Loucy (cell line): ENCODE data around the gene L3MBTL4.
"Not testable (repeated sequence)": the region's sequence is repeated elsewhere in the genome, so short reads cannot be mapped to it uniquely, and the experiment has no call there.

Source experiments
- H2AFZ ChIP-seq: fragments of 200-600 bp; sonication (generic); 2 replicates; pipeline ENCODE4 v1.6.0; 2016; ENCODE audit warnings: antibody characterized with exemption, mild to moderate bottlenecking, low read length, moderate library complexity
- H3F3A ChIP-seq: fragments of 200-600 bp; 2 replicates; pipeline ENCODE4 v1.6.0; 2016; ENCODE audit warnings: antibody characterized with exemption, low read depth, mild to moderate bottlenecking
- H3K27me3 ChIP-seq: fragments of 200-600 bp; sonication (generic); 2 replicates; pipeline ENCODE4 v1.6.1; 2014; ENCODE audit warnings: low read length, mild to moderate bottlenecking; ENCODE audit not compliant: insufficient read depth, poor library complexity, severe bottlenecking
- H3K36me3 ChIP-seq: fragments of 200-600 bp; sonication (generic); 2 replicates; pipeline ENCODE4 v1.6.1; 2016; ENCODE audit warnings: low read length; ENCODE audit not compliant: insufficient read depth
- H3K4me1 ChIP-seq: fragments of 200-600 bp; sonication (generic); 2 replicates; pipeline ENCODE4 v1.5.1; 2014; ENCODE audit warnings: low read length, mild to moderate bottlenecking; ENCODE audit not compliant: insufficient read depth, poor library complexity, severe bottlenecking
- H3K4me2 ChIP-seq: fragments of 200-600 bp; sonication (generic); 2 replicates; pipeline ENCODE4 v1.6.0; 2014; ENCODE audit warnings: antibody characterized with exemption, low read length, low read depth, mild to moderate bottlenecking; ENCODE audit not compliant: poor library complexity, severe bottlenecking
- H3K4me3 ChIP-seq: fragments of 200-600 bp; sonication (generic); 2 replicates; pipeline ENCODE4 v1.5.1; 2014; ENCODE audit warnings: low read length, mild to moderate bottlenecking, mixed read lengths; ENCODE audit not compliant: poor library complexity, severe bottlenecking
- H3K79me2 ChIP-seq: fragments of 200-600 bp; sonication (generic); 2 replicates; pipeline ENCODE4 v1.6.1; 2014; ENCODE audit warnings: low read length; ENCODE audit not compliant: insufficient read depth
- H3K9ac ChIP-seq: fragments of 200-600 bp; sonication (generic); 2 replicates; pipeline ENCODE4 v1.6.0; 2014; ENCODE audit warnings: mild to moderate bottlenecking, low read depth, low read length, moderate library complexity; ENCODE audit not compliant: poor library complexity, severe bottlenecking
- H3K9me2 ChIP-seq: fragments of 200-600 bp; sonication (generic); replicated peaks from 2 replicates; pipeline ENCODE4 v1.6.1; 2016; ENCODE audit warnings: low read depth, low read length, mixed read lengths
- H3K9me3 ChIP-seq: fragments of 200-600 bp; sonication (generic); 2 replicates; pipeline ENCODE4 v1.6.1; 2014; ENCODE audit warnings: mild to moderate bottlenecking, antibody characterized with exemption, low read length, low read depth; ENCODE audit not compliant: insufficient read depth
- H4K20me1 ChIP-seq: fragments of 200-600 bp; sonication (generic); 2 replicates; pipeline ENCODE4 v1.6.0; 2014; ENCODE audit warnings: antibody characterized with exemption, low read length, mild to moderate bottlenecking; ENCODE audit not compliant: insufficient read depth, poor library complexity, severe bottlenecking
- CTCF ChIP-seq: fragments of 200-600 bp; sonication (generic); conservative IDR thresholded peaks from 2 replicates; pipeline ENCODE4 v1.5.1; 2014; ENCODE audit warnings: mild to moderate bottlenecking, antibody characterized with exemption, low read length
- EZH2phosphoT487 ChIP-seq: fragments of 200-600 bp; IDR thresholded peaks from 2 replicates; pipeline ENCODE4 v1.6.1; 2018; ENCODE audit warnings: antibody characterized with exemption, mild to moderate bottlenecking, moderate library complexity, borderline replicate concordance

The L3MBTL4 gene

GRCh38 chr18:6139007-6139406 lies 275.7 kb downstream of the L3MBTL4 start:
- Histone ChIP-seq H3K4me1 (no peaks in the 10 kb centered on the region), H3K9me3 (no peaks in the 10 kb centered on the region), H2AFZ (no peak overlapping the region), H4K20me1 (no peaks in the 10 kb centered on the region), H3K27me3 (no peaks in the 10 kb centered on the region), H3F3A (no peaks in the 10 kb centered on the region), H3K9ac (no peak overlapping the region), H3K4me2 (no peak overlapping the region), H3K79me2 (no peaks in the 10 kb centered on the region), H3K9me2 (no peaks in the 10 kb centered on the region), H3K36me3 (no peaks in the 10 kb centered on the region), H3K4me3 (no peak overlapping the region)
- TF ChIP-seq CTCF (no peak), EZH2phosphoT487 (no peak)

- H3K36me3 ChIP-seq, H3K9ac ChIP-seq, H2AFZ ChIP-seq, H3K9me3 ChIP-seq, H4K20me1 ChIP-seq, H3K79me2 ChIP-seq, H3F3A ChIP-seq, H3K27me3 ChIP-seq, H3K4me1 ChIP-seq, H3K9me2 ChIP-seq, H3K4me2 ChIP-seq, H3K4me3 ChIP-seq: not testable (repeated sequence)
Observed at GRCh38 chr18:6135901-6136300, 278.8 kb downstream of the L3MBTL4 start.

GRCh38 chr18:6135029-6135428 lies 279.7 kb downstream of the L3MBTL4 start:
- H3F3A ChIP-seq, H3K9ac ChIP-seq, H4K20me1 ChIP-seq, H3K9me2 ChIP-seq, H3K27me3 ChIP-seq, H3K4me2 ChIP-seq, H3K4me1 ChIP-seq, H3K79me2 ChIP-seq, H3K36me3 ChIP-seq, H3K9me3 ChIP-seq, H3K4me3 ChIP-seq, H2AFZ ChIP-seq: not testable (repeated sequence)

GRCh38 chr18:6132751-6133368 lies 281.9 kb downstream of the L3MBTL4 start:
- Histone ChIP-seq H3K36me3 (no peaks in the 10 kb centered on the region), H3K4me1 (no peaks in the 10 kb centered on the region), H3K27me3 (no peaks in the 10 kb centered on the region), H2AFZ (no peak overlapping the region), H3K4me3 (no peak overlapping the region), H3K79me2 (no peaks in the 10 kb centered on the region), H3K9me3 (no peaks in the 10 kb centered on the region; the same call in 1 of the 2 replicates), H3K9ac (no peak overlapping the region), H3K4me2 (no peak overlapping the region), H3K9me2 (no peaks in the 10 kb centered on the region), H4K20me1 (no peaks in the 10 kb centered on the region), H3F3A (no peaks in the 10 kb centered on the region)
- no peak for TF ChIP-seq CTCF
- no peak for TF ChIP-seq EZH2phosphoT487
